GM10266 (cell line): Measurements from ENCODE around the gene ANKRD63.
A peak's percentile ranks its signal among the peaks of the same experiment; 100 is the strongest.

Source experiments
- DNase-seq: peaks from one replicate; pipeline ENCODE4 v3.0.0; 2012; ENCODE audit errors: extremely low spot score
- TF ChIP-seq, protein P1 (sequence below): IDR thresholded peaks from 2 replicates; pipeline ENCODE4 v1.5.1; 2012; ENCODE audit warnings: mild to moderate bottlenecking, low read depth; ENCODE audit not compliant: control insufficient read depth, insufficient read depth; ENCODE audit errors: missing control alignments

The ANKRD63 gene

DNA sequence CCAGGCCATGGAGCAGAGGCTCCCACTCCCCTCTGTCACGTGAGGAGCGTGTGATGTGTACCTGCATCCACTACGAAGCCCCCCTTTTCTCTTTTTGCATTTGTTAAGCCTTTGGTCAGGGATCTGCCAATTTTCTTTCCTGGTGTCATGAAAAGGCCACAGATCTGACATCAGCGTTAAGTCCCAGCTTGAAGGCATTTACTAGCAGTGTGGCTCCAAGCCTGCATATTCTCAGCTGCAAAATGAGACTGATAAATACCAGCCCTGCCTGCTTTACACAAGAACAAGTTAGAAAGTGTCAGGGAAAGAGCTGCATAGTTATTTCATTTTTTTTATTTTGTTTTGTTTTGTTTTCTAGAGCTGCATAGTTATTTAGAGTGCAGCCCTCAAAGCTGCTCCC is 2.3 kb upstream of the ANKRD63 start:
- no peak for DNase-seq
- TF ChIP-seq, protein P1, sequence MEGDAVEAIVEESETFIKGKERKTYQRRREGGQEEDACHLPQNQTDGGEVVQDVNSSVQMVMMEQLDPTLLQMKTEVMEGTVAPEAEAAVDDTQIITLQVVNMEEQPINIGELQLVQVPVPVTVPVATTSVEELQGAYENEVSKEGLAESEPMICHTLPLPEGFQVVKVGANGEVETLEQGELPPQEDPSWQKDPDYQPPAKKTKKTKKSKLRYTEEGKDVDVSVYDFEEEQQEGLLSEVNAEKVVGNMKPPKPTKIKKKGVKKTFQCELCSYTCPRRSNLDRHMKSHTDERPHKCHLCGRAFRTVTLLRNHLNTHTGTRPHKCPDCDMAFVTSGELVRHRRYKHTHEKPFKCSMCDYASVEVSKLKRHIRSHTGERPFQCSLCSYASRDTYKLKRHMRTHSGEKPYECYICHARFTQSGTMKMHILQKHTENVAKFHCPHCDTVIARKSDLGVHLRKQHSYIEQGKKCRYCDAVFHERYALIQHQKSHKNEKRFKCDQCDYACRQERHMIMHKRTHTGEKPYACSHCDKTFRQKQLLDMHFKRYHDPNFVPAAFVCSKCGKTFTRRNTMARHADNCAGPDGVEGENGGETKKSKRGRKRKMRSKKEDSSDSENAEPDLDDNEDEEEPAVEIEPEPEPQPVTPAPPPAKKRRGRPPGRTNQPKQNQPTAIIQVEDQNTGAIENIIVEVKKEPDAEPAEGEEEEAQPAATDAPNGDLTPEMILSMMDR, result no peak

DNA sequence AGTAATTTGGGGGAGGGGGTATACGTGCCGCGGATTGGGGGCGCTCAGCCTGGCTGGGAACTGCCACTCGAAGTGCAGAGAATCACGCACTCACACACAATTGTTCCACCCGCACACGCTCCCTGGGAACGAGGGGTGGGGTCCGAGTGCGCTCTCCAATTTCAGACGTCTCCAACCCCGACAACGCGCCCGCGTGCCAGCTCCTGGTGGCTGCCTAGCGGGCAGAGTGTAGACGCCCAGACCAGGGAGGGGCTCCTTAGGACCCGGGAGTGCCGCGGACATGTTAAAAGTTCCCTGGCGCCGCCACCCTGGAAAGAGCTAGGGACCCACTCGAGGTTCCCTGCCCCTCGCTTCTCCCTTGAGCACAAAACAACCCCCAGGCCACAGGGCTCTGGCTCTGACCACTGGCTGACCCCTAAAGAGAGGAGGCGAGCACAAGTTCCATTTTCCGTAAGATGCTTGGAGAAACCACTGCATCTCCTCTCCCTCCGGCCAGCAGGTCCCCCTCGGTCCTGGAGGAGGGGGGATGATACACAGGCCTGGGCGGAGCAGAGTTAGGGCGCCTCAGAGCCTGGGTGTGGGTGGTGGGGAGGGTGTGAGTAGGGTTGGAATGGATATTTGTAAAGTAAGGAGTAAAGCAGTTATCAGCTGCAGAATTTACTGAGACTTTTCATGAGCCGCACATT is 894 bp upstream of the ANKRD63 start:
- DNase-seq, result no peak
- TF ChIP-seq, protein P1, result no peak

DNA sequence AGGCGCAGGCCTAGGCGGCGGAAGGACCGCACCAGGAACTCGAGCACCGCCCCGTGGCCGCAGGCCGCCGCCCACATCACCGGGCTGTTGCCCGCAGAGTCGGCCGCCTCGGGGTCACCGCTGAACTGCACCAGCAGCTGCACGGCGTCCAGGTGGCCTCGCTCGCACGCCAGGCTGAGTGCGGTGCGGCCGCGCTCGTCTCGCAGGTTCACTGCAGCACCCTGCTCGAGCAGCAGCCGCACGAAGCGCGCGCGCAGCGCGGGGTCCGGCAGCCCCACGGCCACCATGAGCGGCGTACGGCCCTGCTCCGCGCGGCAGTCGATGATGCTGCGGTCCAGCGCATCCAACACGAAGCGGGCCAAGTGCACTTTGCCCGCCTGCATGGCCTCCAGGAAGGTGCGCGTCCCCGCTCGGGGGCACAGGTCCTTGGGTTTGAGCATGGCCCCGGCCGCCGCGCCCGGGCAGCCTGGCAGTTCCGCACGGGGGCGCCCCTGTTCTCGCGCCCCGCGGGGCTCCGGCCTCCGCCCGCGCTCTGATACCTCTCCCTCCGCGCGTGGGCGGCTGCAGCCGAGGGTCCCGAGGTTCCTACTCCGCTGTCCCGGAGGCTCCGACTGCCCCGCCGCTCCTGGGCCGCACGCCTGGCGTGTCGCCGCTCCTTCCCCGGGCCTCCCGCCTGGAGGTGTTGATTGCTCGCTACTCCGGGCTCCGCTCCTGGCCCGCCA is 556 bp downstream of the ANKRD63 start:
- DNase-seq, result peak; percentile 80
- TF ChIP-seq, protein P1, result peak; percentile 73

DNA sequence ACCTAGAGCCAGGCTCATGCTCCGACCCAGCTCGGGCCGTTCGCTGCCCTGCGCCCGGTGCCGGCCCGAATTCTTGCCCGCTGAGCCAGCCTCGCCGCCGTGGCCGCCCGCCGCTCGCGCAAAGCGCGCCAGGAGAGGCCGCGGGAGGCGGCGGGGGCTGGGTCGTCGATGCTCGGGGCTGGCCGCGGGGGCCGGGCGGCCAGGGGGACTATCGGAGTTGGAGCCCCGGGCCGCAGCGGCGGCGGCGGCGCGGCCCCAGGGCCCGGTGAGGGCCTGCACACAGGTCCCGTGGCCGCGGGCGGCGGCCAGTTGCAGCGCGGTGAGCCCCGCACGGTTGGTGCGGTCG is 1.1 kb downstream of the ANKRD63 start:
- DNase-seq, result no peak

DNA sequence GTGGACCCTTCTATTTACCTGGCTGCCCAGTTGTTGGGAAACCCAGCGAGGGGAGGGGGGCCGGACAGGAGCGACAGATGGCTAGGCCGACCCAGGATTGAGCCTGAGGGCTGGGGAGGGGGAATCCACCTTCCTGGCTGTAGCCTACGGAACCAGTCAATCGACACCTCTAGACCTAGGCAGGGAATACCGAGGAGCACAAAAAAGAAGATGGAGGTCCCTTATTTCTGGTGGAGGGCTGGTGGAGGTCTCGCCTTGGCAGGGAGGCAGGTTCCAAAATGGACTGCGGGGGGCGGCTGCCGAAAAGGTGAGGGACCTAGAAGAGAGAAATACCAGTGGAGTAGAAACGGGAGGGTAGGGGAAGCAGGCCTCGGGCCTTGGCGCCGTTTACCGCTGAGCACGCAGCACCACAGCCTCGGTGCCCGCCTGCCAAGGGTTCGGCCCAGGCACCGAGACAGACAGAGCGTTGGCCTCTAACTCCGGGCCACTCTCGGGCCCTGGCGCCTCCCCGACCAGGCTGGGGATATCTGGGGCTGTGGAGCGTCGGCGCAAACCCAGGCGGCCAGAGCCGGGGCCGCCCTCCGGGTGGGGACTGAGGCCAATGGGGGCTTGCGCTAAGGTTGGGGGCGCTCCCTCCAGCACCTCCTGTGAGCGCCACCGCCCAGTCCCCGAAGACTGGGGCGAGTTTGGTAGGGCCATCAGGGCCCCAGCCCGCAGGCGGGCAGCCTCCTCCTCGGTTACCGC is 1.6 kb downstream of the ANKRD63 start:
- TF ChIP-seq, protein P1, result no peak
- no peak for DNase-seq

More for the DNA sequence above, 1.1 kb downstream of the ANKRD63 start:
- TF ChIP-seq, protein P1, result no peak

DNA sequence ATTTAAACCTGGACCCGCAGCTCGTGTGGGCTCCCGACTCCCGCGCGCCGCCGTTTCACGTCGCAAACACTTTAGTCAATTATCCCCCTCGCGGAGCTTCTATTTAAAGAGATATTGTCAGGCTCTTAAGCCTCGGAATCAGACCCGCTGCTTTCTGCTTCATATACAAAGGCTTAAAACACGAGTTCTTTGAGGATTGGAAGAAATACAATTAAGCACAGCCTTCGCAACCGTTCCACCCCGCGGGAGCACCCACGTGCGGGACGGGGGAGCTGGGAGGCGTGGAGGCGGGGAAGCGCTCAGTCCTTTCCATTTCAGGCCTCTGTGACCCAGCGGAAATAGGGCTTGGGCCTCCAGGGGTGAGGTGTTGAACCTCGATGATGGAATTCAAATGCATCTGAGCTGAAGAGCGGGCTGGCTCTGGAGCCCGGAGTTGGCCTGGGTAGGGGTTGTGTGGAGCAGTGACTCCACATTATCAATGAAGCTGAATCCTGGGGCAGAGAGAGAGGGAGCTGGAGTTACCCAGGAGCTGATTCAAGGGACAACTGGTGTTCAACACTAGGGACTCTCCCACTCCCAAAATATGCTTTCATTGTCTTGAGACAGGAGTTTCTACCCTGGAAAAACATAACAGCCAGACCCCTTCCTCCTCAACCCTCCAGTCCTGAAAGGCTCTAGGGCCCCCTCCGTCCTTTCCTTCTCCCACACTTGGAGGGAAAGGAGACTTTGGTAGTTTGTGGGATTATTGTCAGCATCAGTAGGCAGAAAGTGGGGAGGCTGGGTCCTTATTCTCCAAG is 2.4 kb downstream of the ANKRD63 start:
- DNase-seq, result no peak
- TF ChIP-seq, protein P1, result no peak
